Fibroblast of lung (primary cell): Measurements from ENCODE around the gene TTC1.
"Not testable (repeated sequence)": the region's sequence is repeated elsewhere in the genome, so short reads cannot be mapped to it uniquely, and the experiment has no call there.

ENCODE experiments used
- CTCF ChIP-seq, 2 donors: IDR thresholded peaks in 1 of 2; conservative IDR thresholded peaks in 1 of 2; 1 replicate in 1 of 2; 2 replicates in 1 of 2; pipeline ENCODE4 v1.5.1; 2011 to 2012; ENCODE audit warnings: low read length in 2 of 2, control low read depth in 1 of 2, inconsistent platforms in 1 of 2, low read depth in 1 of 2, mild to moderate bottlenecking in 1 of 2
- EZH2 ChIP-seq: IDR thresholded peaks from 2 replicates; pipeline ENCODE4 v1.5.1; 2012; ENCODE audit warnings: low read length, control low read depth, mild to moderate bottlenecking; ENCODE audit errors: missing control alignments

DNA sequence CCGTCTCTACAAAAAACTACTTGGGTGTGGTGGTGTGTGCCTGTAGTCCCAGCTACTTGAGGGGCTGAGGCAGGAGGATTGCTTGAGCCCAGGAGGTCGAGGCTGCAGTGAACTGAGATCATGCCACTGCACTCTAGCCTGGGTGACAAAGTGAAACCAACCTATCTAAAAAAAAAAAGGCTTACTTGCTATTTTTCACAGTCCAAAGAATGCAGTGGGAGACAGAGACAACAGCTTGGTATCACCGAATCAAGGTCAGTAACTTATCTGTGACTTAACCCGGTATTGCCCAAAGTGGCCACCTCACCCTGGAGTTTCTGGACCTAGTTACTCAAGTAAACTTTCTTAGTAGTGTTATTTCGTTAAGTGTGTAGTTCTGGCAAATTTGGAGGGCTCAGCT lies 60.2 kb downstream of the TTC1 start:
- TF ChIP-seq CTCF (conservative IDR thresholded peaks at IDR 0.05 in 1 of 2, IDR thresholded peaks at IDR 0.05 in 1 of 2; ENCODE audit: low read depth in 1 of 2, low read length in 2 of 2); EZH2: not testable (repeated sequence)
